ENCODE results near the gene NTPCR.

DNA sequence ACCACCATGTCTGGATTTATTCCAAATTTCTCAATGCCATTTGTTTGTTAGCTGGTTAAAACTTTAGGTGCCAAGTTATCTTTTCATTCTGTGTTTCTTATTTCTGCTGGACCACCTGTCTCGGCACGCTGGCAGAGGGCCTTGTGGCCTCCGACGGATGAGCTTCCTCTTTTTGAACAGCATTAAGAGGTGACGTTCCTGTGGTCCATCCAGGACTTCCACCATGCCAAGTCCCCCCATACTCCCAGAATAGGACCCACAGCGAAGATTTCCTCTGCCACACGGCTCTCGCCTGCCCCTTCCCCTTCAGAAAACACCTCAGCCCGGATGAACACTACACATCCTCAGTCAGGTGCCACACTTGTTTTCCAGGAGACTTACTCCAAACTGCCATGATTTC is 73.8 kb downstream of the NTPCR start:
- TF ChIP-seq POLR2A (IDR thresholded peaks at IDR 0.05): no peak
- TF ChIP-seq, protein P1, sequence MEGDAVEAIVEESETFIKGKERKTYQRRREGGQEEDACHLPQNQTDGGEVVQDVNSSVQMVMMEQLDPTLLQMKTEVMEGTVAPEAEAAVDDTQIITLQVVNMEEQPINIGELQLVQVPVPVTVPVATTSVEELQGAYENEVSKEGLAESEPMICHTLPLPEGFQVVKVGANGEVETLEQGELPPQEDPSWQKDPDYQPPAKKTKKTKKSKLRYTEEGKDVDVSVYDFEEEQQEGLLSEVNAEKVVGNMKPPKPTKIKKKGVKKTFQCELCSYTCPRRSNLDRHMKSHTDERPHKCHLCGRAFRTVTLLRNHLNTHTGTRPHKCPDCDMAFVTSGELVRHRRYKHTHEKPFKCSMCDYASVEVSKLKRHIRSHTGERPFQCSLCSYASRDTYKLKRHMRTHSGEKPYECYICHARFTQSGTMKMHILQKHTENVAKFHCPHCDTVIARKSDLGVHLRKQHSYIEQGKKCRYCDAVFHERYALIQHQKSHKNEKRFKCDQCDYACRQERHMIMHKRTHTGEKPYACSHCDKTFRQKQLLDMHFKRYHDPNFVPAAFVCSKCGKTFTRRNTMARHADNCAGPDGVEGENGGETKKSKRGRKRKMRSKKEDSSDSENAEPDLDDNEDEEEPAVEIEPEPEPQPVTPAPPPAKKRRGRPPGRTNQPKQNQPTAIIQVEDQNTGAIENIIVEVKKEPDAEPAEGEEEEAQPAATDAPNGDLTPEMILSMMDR (IDR thresholded peaks at IDR 0.05): no peak
